ENCODE data around the gene CDADC1. TPM values are rescaled to one million over a fixed set of nuclear protein-coding genes. Genes with fewer than 3 reads are reported as not detected.

Gene CDADC1
- total RNA-seq, 1 donor from 2014 or later = 8.4 TPM

- no peak for DNase-seq (ENCODE audit: extremely low spot score, unreplicated experiment)
- Mint-ChIP-seq H3K27me3 (ENCODE audit: unreplicated experiment) (peaks cover 11% of the 10 kb centered on the region), H3K36me3 (ENCODE audit: unreplicated experiment) (no peaks in the 10 kb centered on the region), H3K4me3 (ENCODE audit: unreplicated experiment) (no peak overlapping the region), H3K4me1 (ENCODE audit: unreplicated experiment) (no peaks in the 10 kb centered on the region), H3K9me3 (ENCODE audit: unreplicated experiment) (no peaks in the 10 kb centered on the region), H3K27ac (ENCODE audit: unreplicated experiment) (no peak overlapping the region)
- TF ChIP-seq CTCF (IDR thresholded peaks at IDR 0.05) = no peak
Observed at GRCh38 chr13:49235856-49236431, 11.8 kb upstream of the CDADC1 start.

GRCh38 chr13:49238621-49239020 lies 9.1 kb upstream of the CDADC1 start:
- DNase-seq (ENCODE audit: extremely low spot score, unreplicated experiment) = no peak
- no peak overlapping the region for H3K27ac Mint-ChIP-seq (ENCODE audit: unreplicated experiment)
- H3K4me1 Mint-ChIP-seq (ENCODE audit: unreplicated experiment) = no peaks in the 10 kb centered on the region
- no peak overlapping the region for H3K4me3 Mint-ChIP-seq (ENCODE audit: unreplicated experiment)
- H3K36me3 Mint-ChIP-seq (ENCODE audit: unreplicated experiment) = no peaks in the 10 kb centered on the region
- H3K27me3 Mint-ChIP-seq (ENCODE audit: unreplicated experiment) = peaks cover 15% of the 10 kb centered on the region
- TF ChIP-seq CTCF (IDR thresholded peaks at IDR 0.05) = no peak
- H3K9me3 Mint-ChIP-seq (ENCODE audit: unreplicated experiment) = no peaks in the 10 kb centered on the region

DNA sequence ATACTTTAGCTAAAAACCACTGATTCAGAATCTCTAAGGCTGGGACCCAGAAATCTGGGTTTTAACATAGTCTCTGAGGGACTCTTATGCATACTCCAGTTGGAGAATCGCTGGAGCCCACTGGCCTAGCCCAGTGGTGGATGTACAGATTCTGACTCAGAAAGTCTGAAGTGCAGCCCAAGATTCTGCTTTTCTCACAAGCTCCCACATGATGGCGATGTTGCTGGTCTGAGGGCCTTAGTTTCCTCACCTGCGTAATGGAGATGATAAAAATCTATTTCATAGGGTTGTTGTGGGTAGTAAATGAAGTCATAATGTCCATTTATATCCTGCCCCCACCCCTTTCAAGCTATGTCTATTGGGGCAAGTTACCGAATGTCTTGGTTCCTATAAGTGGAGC lies 7.7 kb upstream of the CDADC1 start:
- Mint-ChIP-seq H3K4me1 (ENCODE audit: unreplicated experiment) (no peaks in the 10 kb centered on the region), H3K27ac (ENCODE audit: unreplicated experiment) (no peak overlapping the region), H3K9me3 (ENCODE audit: unreplicated experiment) (no peaks in the 10 kb centered on the region), H3K4me3 (ENCODE audit: unreplicated experiment) (no peak overlapping the region), H3K27me3 (ENCODE audit: unreplicated experiment) (peaks cover 25% of the 10 kb centered on the region), H3K36me3 (ENCODE audit: unreplicated experiment) (no peaks in the 10 kb centered on the region)
- no peak for DNase-seq (ENCODE audit: extremely low spot score, unreplicated experiment)
- peak; percentile 67 for TF ChIP-seq CTCF (IDR thresholded peaks at IDR 0.05)

DNA sequence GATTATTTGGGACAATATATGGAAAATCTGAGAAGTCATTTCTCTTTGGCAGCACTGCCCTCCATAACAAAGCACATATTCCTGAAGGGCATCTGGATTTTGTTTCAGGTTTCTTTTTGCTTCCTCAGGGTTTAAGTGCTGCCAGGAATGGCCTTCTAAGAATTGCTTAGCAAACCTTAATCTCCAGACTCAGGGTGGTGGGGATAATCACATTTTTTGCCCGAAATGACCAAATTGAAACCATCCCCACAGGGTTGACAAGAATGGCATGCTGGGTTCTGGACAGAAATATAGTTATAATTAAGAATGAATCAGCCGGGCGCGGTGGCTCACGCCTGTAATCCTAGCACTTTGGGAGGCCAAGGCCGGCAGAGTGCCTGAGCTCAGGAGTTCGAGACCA lies 6.4 kb upstream of the CDADC1 start:
- Mint-ChIP-seq H3K9me3 (ENCODE audit: unreplicated experiment) (no peaks in the 10 kb centered on the region), H3K36me3 (ENCODE audit: unreplicated experiment) (no peaks in the 10 kb centered on the region), H3K4me1 (ENCODE audit: unreplicated experiment) (no peaks in the 10 kb centered on the region), H3K4me3 (ENCODE audit: unreplicated experiment) (no peak overlapping the region), H3K27ac (ENCODE audit: unreplicated experiment) (no peak overlapping the region), H3K27me3 (ENCODE audit: unreplicated experiment) (peaks cover 27% of the 10 kb centered on the region)
- TF ChIP-seq CTCF (IDR thresholded peaks at IDR 0.05) = no peak
- DNase-seq (ENCODE audit: extremely low spot score, unreplicated experiment) = no peak

- Mint-ChIP-seq H3K27ac (ENCODE audit: unreplicated experiment) (no peak overlapping the region), H3K9me3 (ENCODE audit: unreplicated experiment) (no peaks in the 10 kb centered on the region), H3K36me3 (ENCODE audit: unreplicated experiment) (no peaks in the 10 kb centered on the region), H3K4me1 (ENCODE audit: unreplicated experiment) (peaks cover 18% of the 10 kb centered on the region), H3K4me3 (ENCODE audit: unreplicated experiment) (no peak overlapping the region), H3K27me3 (ENCODE audit: unreplicated experiment) (peaks cover 21% of the 10 kb centered on the region)
- DNase-seq (ENCODE audit: extremely low spot score, unreplicated experiment) = no peak
- no peak for TF ChIP-seq CTCF (IDR thresholded peaks at IDR 0.05)
Observed at GRCh38 chr13:49245101-49245500, 2.6 kb upstream of the CDADC1 start.
